ENCODE data around the gene ACTC1.

Gene ACTC1

DNA sequence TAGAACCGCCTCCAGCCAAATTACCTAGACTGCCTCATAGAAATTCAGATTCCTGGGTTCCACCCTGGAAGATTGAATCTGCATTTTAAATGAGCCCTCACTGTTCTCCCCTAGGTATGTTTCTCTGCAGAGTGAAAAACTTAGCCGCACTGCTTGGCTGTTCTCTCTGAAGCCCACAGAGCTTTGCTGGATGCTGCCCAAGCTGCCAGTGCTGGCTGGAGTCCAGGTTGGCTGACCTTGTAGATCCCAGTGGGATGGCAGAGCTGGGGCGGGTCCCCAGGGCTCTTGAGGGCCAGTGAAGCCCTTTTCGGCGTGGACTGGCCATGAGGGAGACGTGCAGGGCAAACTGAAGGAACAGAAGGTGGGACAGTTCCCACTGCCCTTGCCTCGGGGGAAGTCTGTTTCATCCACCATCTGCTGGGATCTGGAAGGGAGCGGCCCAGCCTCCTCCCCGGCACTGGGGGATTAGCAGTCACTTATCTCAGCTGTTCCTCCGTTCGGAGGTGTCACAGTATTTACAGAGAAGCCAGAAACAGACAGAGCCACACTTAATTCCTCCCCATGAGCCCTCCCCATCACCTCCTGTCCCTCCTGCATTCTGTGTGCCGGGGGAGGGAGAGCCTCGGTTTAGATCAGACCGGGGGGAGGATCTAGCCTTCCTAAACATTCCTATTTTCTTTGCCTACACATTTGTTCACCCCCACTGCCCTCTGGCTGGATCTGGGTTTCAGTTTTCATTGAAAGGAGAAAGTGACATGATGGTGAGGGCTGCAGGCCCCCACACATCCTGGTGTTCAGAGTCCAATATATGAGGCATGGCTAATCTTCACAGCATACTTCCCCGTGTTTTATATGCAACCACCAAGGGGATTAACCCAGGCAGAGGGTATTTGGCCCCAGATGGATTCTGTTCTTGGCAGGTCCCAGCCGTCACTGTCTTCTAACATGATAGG is 4.1 kb upstream of the ACTC1 start:
- no peak for DNase-seq

DNA sequence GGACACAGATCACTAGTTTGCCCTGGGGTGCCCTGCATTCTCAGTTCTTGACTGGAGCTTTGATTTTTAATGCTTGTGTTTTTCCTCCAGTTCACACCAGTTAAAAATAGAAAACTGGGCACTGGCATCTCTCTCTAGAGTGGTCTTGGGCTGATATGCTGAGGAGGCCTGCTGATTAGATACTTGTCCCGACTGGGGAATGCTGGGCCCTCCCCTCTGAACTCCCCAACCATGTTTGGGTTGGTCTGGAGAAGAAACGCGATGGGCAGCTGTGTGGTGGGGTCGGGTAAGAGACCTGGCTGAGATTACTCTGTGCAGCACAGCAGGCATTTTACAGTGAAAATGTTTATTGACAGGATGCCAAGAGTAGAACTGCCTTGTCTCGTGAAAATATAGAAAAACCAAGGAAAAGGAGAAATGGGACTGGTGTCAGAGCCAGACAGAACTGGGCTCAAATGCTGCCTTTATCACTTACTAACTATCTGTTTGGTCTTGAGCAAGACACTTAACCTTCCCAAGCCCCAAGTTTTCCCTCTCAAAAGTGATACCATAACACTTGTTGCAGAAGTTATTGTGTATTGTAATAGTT is 1.6 kb upstream of the ACTC1 start:
- DNase-seq = no peak

DNA sequence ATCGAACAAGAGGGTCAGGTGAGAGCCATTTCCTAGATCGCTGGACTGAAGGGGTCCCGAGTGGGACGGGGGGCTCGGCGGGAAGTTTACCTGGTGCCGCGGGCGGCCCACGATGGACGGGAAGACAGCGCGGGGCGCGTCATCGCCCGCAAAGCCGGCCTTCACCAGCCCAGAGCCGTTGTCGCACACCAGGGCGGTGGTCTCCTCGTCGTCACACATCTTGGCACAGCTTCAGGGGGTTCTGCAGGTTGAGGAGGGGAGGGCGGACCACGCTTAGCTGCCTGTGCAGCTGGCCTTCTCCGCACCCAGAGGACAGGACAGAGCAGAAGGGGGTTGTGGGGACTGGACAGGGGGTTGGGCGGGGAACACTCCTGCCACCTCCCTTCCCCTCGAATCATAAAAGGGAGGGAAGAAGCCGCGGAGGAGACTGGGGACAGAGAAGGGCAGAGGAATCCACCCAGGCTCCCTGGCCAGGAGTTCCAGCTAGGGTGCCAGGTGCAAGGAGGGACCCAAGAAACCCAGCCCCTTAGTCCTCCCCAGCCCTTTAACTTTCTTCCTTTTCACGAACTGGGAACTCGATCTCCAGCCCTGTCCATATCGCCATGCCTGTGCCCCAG is 651 bp downstream of the ACTC1 start:
- DNase-seq = no peak

- no peak for DNase-seq
Observed at GRCh38 chr15:34793901-34794300, 1.4 kb downstream of the ACTC1 start.

- DNase-seq = no peak
Observed at GRCh38 chr15:34793071-34793470, 2.3 kb downstream of the ACTC1 start.

GRCh38 chr15:34791701-34792100 is 3.6 kb downstream of the ACTC1 start:
- no peak for DNase-seq

- no peak for DNase-seq
Observed at GRCh38 chr15:34790121-34790520, 5.2 kb downstream of the ACTC1 start.

DNA sequence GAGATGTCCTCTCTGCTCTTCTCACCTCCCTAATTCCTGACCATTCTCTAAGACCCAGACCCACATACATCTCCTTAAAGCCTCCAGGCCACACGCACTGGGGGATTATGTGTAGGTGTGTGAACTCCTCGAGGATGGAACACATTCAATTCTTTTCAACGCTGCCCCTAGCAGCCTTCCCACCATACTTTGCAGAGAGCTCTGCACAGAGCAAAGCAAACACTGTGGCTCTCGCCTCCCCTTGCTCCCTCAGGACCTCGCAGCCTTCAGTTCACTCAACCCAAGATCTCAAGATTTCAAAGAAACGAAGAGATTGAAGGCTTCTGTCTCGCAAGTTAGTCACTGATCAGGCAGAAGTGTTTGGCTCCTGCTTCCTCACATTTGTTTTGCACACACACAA is 6.0 kb downstream of the ACTC1 start:
- no peak for DNase-seq

GRCh38 chr15:34786206-34786605 is 9.1 kb downstream of the ACTC1 start:
- no peak for DNase-seq

DNA sequence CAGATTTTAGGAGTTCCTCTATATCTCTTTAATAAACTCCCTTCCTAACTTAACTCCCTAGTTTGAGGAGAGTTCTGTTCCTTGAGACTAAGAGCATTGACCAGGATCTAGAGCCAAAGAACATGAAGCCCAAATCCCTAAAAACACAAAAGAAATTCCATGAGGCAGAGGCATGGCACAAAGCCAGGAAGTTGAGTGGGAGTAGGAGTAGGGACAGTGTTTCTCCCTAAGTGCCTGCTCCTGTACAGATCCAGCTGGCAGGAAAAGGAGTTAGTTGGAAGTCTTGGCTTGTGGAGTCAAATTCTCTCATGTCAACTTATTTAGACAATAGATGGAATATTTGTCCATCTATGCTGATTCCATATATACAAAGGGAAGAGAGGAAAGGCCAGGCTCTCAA is 11.4 kb downstream of the ACTC1 start:
- DNase-seq = no peak

- DNase-seq = no peak
Observed at GRCh38 chr15:34783431-34783830, 11.9 kb downstream of the ACTC1 start.

DNA sequence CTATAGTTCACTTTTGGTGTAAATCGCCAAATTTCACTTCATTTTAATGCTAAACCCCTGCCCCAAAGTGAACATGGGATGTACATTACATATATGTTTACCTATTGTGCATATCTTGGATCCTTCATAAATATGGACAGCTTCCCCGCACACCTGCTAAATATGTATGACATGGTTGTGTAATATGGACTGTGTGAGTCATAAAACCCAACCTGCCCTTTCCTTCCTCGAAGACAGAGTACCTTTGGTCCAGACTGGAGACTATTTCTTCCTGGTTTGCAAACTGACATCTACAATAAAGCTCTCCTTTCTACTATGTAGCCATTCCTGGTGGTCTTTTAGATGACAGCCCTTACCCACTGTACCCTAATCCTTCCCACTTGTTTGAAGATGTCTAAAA is 12.4 kb downstream of the ACTC1 start:
- no peak for DNase-seq

DNA sequence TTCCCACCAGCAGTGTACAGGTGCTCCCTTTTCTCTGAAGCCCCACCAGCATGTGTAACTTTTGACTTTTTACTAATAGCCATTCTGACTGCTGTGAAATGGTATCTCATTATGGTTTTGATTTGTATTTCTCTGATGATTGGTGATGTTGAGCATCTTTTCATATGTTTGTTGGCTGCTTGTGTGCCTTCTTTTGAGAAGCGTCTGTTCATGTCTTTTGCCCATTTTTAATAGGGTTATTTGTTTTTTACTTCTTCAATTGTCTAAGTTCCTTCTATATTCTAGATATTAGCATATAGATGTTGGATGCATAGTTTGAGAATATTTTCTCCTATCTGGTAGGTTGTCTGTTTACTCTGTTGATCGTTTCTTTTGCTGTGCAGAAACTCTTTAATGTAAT is 14.6 kb downstream of the ACTC1 start:
- no peak for DNase-seq

DNA sequence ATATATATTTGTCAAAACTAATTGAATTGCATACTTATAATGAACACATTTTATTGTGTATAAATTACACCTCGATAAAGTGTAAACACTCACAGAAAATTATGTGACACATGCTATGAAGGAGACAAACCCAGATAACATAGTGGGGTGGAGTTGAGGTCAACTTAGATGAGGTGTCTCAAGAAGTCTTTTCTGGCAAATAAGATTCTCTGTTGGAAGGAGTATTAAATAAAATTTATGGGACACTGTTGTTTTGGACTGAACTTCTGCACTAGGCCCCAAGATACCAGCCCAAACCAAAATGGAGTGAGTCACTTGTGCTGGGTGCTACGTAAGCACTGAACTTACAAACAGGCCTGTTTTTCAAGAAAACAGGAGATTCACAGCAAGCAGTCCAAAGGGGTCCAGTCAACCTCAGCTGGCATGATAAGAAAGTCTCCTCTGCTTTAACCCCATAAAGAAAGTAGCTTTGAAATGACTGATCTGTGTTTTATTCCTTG is 18.7 kb downstream of the ACTC1 start:
- DNase-seq = no peak

DNA sequence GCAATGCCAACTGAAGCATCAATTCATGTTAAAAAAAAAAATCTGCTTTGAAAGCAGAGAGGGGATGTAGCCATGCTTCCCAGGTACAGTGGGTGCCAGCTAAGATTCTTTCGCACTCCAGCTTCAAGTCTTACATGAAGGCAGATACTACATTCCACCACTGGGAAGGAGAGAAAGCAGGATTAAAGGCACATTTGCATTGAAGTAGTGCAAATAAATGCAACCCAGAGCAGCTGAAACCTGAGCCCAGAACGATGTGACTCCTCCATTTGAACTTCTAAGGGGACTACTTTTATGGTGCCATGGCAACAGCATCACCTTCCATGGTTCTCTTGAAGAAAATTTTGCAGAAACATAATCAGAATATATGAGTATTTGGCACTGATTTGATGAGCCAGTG is 21.4 kb downstream of the ACTC1 start:
- DNase-seq = no peak

DNA sequence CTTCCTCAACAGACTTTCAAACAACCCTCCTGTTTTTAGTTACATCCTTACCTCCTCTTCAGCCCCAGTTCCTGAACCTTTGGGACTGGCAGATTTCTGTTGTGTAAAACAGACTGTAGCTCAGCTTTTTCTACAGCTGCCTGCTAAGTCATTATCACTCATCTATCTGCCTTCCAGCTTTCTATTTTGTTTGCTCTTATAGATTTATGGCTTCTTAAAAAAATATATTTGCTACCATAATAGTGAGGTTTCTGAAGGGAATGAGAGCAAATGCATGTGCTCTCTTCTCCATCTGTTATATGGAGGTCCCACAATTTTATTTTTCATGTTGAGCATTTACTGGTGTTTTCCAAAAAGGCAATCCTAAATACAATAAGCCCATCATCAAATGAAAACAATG is 22.3 kb downstream of the ACTC1 start:
- DNase-seq = no peak

- no peak for DNase-seq
Observed at GRCh38 chr15:34772312-34772711, 23.0 kb downstream of the ACTC1 start.

DNA sequence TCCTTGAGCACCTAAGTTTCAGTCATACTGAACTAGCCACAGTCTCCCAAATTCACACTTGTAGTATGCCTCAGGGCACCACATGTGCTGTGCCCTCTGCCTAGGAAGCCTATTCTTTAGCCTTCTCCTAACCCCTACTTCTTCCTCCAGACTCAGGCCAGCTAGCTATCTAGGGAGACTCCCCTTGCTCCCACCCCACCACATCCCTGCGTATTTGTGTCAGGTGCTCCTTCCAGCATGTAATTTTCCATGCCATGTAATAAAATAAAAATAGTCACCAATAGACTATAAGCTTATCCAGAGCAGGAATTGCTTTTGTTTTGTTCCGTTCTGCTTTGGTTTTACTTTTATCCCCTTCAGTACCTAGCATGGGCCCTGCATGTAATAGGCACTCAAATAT is 25.6 kb downstream of the ACTC1 start:
- DNase-seq = no peak

GRCh38 chr15:34768530-34768929 is 26.8 kb downstream of the ACTC1 start:
- no peak for DNase-seq

GRCh38 chr15:34765741-34766140 is 29.6 kb downstream of the ACTC1 start:
- DNase-seq = no peak

DNA sequence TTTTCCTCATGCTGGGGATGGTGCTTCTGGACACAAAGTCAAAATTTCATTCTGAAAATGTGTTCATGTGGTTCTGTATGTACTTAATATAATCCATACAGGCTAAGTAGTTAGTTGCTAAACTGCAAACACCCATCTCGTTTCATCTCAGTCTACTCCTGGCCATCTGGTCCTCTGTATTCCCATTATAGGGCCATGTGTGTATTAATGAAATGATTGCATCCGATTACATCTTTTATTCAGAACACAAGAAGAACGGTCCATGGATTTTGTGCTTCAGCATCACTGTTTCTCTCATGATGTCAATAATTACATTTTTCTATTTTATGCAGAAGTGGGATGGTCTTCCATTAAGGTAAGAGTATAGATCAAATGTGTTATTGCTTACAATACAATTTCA is 34.4 kb downstream of the ACTC1 start:
- no peak for DNase-seq

DNA sequence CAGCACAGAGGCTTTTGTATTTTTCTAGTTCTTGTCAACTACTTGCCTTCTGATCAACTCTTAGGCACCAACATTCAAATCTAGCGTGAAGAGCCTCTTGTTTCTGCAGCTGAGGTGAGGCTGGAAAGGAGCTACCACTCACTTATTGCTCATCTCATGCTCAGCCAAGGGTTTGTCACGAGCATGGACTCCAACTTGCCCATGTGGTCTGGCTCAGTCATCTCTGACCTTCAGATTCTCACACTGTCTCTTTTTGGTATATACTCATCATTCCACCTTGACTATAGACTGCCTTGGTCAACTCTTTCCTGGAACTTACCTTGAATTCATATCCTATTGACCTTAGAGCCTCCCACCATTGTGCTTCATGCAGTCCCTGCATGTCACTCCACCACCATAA is 35.4 kb downstream of the ACTC1 start:
- DNase-seq = no peak

DNA sequence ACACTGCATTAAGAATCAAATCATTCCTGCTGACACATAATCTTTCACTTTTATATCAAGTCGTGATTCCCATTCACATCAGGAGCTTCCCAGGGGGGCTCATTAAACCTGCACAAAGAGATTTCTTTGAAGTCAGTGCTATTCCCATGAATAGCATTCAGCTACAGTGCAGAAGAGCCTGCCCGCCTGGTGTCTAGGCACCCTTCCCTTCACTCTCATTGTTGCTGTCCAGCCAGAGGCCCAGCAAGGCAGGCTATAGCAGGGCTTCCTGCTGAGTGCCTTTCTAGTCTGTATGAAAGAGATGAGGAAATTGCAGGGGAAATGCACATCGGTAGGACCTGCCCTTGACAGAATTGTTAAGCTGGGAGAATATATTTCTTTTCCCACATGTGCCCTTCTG is 36.0 kb downstream of the ACTC1 start:
- no peak for DNase-seq

GRCh38 chr15:34757262-34757661 is 38.1 kb downstream of the ACTC1 start:
- no peak for DNase-seq
